GM19395 (cell line): ENCODE results near the gene SYT8.

Experiments
- ATAC-seq: cut with Tn5 transposase; IDR thresholded peaks from one replicate; pipeline ENCODE4 v1.9.1; 2021; ENCODE audit warnings: mild to moderate bottlenecking, moderate library complexity; ENCODE audit not compliant: unreplicated experiment

Gene SYT8

GRCh38 chr11:1831338-1832210 lies 3.2 kb upstream of the SYT8 start:
- ATAC-seq = no peak

DNA sequence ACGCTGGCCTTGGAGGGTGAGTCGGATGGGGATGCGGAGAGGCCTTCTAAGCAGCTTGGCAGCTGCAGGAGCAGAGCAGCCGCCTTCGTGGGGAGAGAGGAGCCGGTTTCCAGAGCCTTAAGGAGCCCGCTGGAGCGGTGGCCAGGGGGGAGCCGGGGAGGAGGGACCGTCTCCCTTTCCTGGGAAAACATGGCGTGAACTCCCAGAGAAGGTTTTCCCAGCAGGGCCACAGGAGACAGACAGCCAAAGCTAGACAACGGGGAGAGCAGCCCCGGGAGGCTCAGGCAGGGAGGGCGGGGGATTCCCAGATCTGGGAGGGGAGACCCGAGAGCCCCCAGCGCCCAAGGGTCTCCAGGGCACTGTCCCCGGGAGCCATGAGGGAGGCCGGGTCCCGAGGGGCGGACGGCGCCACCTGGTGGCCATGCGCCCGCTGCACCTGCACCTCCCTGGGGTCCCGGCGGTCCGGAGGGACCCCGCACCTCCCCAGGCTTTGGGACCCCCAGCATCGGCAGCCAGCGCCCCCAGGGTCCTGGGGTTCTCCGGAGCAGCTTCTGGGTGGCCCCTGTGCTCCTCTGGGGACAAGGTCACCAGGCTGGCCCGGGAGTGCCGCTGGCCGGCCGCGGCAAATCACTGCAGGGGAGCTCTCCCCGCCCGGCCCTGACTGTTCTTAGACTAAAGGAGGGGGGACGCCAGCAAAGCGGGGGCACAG lies 2.4 kb upstream of the SYT8 start:
- no peak for ATAC-seq

- ATAC-seq = no peak
Observed at GRCh38 chr11:1832920-1833295, 1.9 kb upstream of the SYT8 start.

GRCh38 chr11:1834062-1834610 lies 654 bp upstream of the SYT8 start:
- ATAC-seq = no peak

GRCh38 chr11:1835671-1836010 lies 851 bp downstream of the SYT8 start:
- ATAC-seq = no peak

DNA sequence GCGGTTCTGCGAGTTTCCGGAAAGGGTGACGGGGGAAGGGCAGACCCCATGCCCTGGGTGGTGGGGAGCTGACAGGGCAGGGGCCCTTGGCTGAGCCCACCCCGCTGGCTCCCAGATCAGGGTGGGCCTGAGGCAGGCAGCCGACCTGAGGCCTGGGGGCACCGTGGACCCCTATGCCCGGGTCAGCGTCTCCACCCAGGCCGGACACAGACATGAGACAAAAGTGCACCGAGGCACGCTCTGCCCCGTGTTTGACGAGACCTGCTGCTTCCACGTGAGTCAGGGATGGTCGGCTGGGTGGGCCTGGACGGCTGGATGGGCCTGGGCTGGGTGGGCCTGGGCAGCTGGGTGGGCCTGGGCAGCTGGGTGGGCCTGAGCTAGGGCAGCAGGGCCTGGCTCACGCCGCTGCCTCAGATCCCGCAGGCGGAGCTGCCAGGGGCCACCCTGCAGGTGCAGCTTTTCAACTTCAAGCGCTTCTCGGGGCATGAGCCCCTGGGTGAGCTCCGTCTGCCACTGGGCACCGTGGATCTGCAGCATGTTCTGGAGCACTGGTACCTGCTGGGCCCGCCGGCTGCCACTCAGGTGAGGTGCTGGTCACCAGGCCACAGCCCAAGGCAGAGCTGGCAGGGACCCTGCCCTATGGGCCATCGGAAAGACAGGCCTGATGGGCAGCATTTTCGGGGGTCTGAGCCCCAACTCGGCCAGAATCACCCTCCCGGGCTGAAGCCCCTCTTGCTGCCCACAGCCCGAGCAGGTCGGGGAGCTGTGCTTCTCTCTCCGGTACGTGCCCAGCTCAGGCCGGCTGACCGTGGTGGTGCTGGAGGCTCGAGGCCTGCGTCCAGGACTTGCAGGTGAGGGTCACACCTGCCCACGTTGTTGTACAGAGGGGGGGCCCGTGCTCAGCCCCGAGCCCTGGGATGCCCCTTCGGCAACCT lies 1.5 kb downstream of the SYT8 start:
- no peak for ATAC-seq

- ATAC-seq = peak; percentile 70
Observed at GRCh38 chr11:1837171-1838076, 2.6 kb downstream of the SYT8 start.

GRCh38 chr11:1838077-1838425 lies 3.3 kb downstream of the SYT8 start:
- peak; percentile 10 for ATAC-seq

DNA sequence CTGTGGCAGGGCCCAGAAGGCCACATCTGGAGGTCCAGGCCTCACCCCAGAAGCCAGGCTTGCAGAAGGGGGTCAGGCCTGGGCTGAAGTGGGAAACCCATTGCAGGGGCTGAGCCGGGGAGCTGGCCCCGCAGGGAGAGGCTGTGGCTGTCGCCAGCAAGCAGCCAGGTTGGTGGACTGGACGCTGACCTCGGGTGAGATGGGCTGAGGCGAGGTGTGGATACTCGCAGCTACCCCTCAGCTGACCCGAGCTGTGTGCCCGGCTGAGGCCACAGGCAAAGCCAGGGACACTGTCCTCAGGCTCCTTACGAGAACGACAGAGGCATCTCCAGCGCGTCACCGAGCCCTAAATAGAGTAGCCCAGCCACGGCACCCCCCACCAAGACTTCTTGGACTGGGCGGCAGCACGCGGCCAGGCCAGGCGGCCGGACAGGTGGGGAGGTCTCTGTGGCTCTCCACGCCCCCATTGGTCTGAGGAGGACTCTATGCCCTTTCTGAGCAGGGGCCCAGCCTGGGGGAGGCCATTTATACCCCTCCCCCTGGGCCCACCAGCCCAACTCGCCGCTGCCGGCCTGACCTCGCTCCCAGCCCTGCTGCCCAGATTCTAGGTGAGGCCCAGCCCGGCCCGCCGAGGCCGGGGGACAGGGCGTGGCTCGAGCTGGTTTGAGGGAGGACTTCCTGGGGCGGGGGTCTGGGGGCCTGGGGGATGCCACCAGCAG lies 3.8 kb downstream of the SYT8 start, which contains the start of gene TNNI2:
Gene TNNI2 (plus strand): TSS at position 556 of the 719 bp plus-strand sequence. CDS start 716 bp downstream, outside the sequence.
- no peak for ATAC-seq

DNA sequence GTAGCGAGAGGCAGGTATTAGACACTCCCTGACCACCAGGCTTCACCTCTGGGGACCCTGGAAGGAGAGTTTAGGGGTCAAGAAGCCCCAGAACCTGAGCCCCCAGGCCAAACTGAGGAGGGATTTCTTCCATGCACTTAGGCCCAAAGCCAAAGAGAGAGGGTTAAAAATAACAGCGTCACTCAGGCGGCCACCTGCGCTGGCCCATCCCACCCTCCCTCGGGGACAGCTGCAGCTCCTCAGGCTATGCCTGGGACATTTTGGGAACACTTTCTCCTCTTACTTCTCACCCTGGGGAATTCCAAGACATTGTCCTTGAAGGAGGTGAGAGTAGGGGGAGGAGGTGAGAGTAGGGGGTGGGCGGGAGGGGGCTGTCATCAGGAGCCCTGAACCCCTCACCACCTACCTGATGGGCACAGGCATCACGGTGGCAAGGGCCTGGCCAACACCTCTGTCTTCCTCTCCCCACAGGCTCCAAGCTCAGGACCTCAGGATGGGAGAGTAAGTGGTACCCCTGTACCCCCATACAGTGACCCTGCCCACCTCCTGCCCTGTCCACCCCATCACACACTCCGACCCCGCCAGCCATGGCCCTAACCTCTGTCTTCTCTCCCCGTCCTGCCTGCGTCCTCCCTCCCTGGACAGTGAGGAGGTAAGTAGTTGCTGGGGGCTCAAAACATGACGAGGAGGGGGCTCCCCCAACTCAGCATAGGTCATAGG lies 4.6 kb downstream of the SYT8 start:
- no peak for ATAC-seq

DNA sequence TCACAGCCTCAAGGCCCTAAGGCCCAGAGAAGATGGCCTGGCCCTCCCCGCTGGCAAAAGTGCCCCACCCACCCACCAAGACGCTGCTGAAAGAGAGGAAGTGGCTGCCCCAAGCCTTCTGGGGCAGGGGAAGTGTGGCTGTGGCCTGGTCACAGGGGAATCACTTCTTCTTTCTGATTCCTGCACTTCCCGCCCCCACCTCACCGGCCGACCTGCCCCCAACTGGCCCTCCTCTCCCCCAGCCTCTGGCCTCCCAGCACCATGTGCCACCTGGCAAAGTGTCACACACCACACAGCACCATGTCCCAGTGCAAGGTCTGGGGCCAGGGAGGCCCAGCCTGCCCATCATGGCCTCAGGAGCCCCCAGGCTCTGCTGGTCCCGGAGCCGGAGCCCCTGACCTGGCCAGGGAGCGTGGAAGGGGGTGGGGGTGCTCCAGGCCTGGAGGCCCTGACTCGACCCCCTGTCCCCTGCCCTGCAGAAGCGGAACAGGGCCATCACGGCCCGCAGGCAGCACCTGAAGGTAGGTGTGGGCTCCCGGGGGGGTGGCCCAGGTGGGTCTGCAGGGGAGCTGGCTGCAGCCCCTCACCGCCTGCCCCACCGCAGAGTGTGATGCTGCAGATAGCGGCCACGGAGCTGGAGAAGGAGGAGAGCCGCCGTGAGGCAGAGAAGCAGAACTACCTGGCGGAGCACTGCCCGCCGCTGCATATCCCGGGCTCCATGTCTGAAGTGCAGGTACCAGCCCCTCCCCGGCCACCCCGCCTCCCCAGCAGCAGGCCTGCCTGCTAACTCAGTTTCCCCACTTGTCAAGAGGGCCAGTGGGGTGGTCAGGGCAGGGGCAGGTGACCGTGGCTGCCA lies 5.4 kb downstream of the SYT8 start:
- ATAC-seq = peak; percentile 46

- ATAC-seq = no peak
Observed at GRCh38 chr11:1840780-1841480, 6.1 kb downstream of the SYT8 start.

DNA sequence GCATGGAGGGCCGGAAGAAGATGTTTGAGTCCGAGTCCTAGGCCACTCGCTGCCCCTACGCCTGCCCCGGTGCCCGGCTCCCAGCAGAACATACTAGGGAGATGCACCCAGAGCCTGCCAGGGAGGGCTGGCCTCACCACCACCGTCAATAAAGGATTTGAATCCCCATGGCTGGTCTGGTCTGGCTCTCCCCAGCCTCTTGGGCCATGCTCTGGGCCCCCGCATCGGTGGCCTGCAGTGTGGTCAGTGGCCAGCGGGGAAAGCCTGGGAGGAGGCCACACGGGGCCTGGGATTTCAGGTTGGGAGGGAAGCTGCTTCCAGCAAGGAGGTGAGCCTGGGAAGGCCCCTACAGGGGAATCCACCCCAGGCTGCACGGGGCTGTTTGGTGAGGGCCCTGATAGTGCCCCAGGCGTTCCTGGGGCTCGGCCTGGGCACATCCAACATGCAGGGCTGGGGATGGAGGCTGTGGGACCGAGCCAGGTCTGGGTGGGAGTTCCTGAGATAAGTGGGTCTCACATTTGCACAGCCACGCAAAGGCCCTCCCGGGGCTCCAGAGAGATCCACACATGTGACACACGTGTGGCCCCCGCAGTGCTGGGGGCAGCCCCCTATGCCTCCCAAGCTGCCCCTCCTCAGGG lies 6.8 kb downstream of the SYT8 start:
- no peak for ATAC-seq

DNA sequence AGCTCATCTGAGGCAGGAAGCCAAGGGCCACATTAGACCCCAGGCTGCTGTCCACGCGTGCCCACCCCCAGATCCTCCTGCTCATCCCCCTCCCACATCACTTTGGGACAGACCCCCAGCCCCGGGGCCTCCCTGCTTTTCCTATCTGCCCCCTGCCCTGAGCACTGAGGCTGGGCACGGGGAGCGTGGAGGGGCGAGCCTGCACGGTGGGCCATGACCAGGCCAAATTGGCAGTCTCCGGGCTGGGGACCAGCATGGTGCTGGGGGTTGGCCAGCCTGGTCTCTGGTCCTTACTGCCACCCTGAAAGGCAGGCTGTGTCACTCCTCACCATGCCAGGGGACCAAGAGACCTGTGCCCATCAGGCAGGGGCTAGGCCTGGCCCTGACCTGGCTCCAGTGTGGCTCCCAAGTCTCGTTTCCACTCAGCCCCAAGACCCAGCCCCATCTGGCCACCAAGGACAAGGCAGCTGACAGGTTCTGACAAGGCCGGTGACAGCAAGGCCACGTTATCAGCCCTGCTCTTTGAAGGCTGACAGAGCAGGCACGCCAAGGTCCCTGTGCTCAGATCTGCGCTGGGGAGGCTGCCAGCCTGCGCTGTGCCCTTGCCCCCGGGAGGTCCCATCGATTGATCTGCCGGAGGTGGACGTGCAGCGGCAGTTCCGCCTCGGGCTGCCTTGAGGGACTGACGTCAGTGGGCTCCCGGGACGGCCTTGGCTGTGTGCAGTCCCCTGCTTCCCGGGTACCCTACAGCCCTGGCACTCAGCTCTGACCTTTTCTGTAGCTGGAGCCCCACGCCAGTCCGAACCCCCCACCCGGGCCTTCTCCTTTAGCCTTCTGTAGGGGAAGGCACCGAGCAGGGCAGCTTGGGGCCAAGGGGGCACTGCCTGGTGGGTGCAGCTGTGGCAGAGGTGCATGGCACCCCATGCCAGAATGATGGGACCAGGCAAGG lies 7.6 kb downstream of the SYT8 start:
- ATAC-seq = no peak

DNA sequence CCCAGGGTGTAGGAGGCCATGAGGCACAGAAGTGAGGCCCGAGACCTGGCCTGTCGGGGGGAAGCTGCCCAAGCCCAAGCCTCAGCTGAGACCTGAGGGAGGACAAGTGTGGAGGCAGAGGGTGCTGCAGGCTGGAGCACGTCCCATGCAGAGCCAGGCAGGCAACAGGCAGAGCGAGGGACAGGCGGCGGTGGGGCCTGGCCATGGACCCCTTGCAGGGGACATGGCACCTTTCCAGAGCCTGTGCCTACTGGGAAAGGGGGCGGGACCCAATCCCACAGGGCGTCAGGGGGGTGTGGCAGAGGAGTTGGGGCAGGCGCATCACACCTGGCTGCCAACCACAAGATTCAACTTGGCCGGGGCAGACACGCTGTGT lies 8.3 kb downstream of the SYT8 start:
- no peak for ATAC-seq

DNA sequence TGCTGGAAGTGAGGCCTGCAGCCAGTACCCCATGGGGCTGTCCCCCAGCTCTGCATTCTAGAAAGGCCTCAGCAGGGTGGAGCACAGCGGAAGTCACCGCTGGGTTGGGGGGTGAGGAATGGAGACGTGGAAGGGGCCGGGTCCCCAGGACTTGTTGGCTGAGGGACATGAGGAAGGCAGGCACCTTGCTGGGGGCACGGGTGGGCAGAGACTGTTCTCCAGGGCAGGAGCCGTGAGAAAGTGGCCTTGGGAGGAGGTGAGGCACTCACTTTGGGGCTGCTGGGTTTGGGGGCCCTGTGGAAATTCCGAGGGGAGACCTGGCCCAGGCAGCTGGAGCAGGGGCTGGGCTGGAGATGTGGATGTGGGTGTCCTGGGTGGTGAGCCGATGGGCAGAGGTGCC lies 9.0 kb downstream of the SYT8 start:
- no peak for ATAC-seq
